OCI-LY3 (cell line): Measurements from ENCODE around the gene PLA2G6.

ENCODE experiments used
- H2AFZ ChIP-seq: fragments of 200-600, 300-600 bp; shearing (Covaris generic); 2 replicates; pipeline ENCODE4 v1.6.0; 2014; ENCODE audit warnings: antibody characterized with exemption, low read depth, low read length
- H3K27ac ChIP-seq: fragments of 200-600, 300-600 bp; sonication (generic); 2 replicates; pipeline ENCODE4 v1.5.1; 2014; ENCODE audit warnings: mild to moderate bottlenecking, low read length, moderate library complexity, mixed read lengths
- H3K27me3 ChIP-seq: fragments of 200-600, 300-600 bp; sonication (generic); 2 replicates; pipeline ENCODE4 v1.6.1; 2014; ENCODE audit warnings: low read depth, low read length, mixed read lengths
- H3K36me3 ChIP-seq: fragments of 200-600, 300-600 bp; sonication (generic); replicated peaks from 2 replicates; pipeline ENCODE3; 2014; ENCODE audit warnings: low read depth, low read length, mixed read lengths
- H3K4me1 ChIP-seq: fragments of 300-600, 200-600 bp; sonication (generic); 2 replicates; pipeline ENCODE4 v1.6.1; 2014; ENCODE audit warnings: low read length, mixed read lengths
- H3K4me2 ChIP-seq: fragments of 200-600, 300-600 bp; sonication (generic); 2 replicates; pipeline ENCODE4 v1.6.1; 2014; ENCODE audit warnings: low read length, mixed read lengths
- H3K4me3 ChIP-seq: fragments of 300-600, 200-600 bp; sonication (generic); 2 replicates; pipeline ENCODE4 v1.5.1; 2014; ENCODE audit warnings: antibody characterized with exemption, mild to moderate bottlenecking, low read length, moderate library complexity
- H3K79me2 ChIP-seq: fragments of 300-600, 200-600 bp; shearing (Covaris generic); 2 replicates; pipeline ENCODE4 v1.6.1; 2014; ENCODE audit warnings: mild to moderate bottlenecking, low read length, mixed read lengths
- H3K9ac ChIP-seq: fragments of 300-600, 200-600 bp; shearing (Covaris generic); 2 replicates; pipeline ENCODE4 v1.6.0; 2014; ENCODE audit warnings: mild to moderate bottlenecking, low read length, moderate library complexity
- H3K9me3 ChIP-seq: fragments of 200-600, 300-600 bp; shearing (Covaris generic); 2 replicates; pipeline ENCODE4 v1.6.1; 2014; ENCODE audit warnings: low read length, mixed read lengths; ENCODE audit not compliant: insufficient read depth
- H4K20me1 ChIP-seq: fragments of 200-600, 300-600 bp; sonication (generic); 2 replicates; pipeline ENCODE4 v1.6.1; 2016; ENCODE audit warnings: low read length, mixed read lengths; ENCODE audit not compliant: insufficient read depth
- EZH2phosphoT487 ChIP-seq: fragments of 200-600 bp; shearing (Covaris generic); IDR thresholded peaks from 2 replicates; pipeline ENCODE4 v1.6.1; 2018; ENCODE audit warnings: antibody characterized with exemption, mixed run types, low read depth
- TF ChIP-seq, protein P1 (sequence below): fragments of 200-600, 300-600 bp; sonication (generic); IDR thresholded peaks from 2 replicates; pipeline ENCODE4 v1.5.1; 2014; ENCODE audit warnings: antibody characterized with exemption, low read length, low read depth

PLA2G6 gene

GRCh38 chr22:38190581-38190980 lies 9.0 kb upstream of the PLA2G6 start:
- Histone ChIP-seq H3K4me3 (no peak overlapping the region), H3K27me3 (peaks cover 3% of the 10 kb centered on the region), H3K36me3 (no peaks in the 10 kb centered on the region), H3K9ac (no peak overlapping the region), H3K27ac (no peak overlapping the region), H4K20me1 (no peaks in the 10 kb centered on the region), H3K4me2 (no peak overlapping the region), H3K4me1 (peaks cover 3% of the 10 kb centered on the region; the same call in 1 of the 2 replicates), H2AFZ (no peak overlapping the region), H3K79me2 (no peaks in the 10 kb centered on the region), H3K9me3 (no peaks in the 10 kb centered on the region)
- TF ChIP-seq, protein P1, sequence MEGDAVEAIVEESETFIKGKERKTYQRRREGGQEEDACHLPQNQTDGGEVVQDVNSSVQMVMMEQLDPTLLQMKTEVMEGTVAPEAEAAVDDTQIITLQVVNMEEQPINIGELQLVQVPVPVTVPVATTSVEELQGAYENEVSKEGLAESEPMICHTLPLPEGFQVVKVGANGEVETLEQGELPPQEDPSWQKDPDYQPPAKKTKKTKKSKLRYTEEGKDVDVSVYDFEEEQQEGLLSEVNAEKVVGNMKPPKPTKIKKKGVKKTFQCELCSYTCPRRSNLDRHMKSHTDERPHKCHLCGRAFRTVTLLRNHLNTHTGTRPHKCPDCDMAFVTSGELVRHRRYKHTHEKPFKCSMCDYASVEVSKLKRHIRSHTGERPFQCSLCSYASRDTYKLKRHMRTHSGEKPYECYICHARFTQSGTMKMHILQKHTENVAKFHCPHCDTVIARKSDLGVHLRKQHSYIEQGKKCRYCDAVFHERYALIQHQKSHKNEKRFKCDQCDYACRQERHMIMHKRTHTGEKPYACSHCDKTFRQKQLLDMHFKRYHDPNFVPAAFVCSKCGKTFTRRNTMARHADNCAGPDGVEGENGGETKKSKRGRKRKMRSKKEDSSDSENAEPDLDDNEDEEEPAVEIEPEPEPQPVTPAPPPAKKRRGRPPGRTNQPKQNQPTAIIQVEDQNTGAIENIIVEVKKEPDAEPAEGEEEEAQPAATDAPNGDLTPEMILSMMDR, result no peak
- TF ChIP-seq EZH2phosphoT487, result no peak

DNA sequence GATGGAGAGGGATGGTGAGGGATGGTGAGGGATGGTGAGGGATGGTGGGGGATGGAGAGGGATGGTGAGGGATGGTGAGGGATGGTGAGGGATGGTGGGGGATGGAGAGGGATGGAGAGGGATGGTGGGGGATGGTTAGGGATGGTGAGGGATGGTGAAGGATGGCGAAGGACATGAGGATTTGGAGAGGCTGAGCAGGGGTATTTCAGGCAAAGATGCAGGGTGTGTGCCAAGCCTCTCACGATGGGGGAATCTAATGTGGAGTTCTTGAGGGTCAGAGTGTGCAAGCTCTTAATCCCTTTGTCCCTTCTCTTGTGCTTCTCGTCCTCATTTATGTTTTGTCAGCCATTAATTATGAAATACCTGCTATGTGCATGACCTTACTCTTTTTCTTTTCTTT lies 7.5 kb upstream of the PLA2G6 start:
- Histone ChIP-seq H3K27me3 (no peaks in the 10 kb centered on the region; the same call in 1 of the 2 replicates), H3K79me2 (no peaks in the 10 kb centered on the region), H3K36me3 (no peaks in the 10 kb centered on the region), H2AFZ (no peak overlapping the region), H3K4me1 (no peaks in the 10 kb centered on the region), H3K4me3 (no peak overlapping the region), H4K20me1 (no peaks in the 10 kb centered on the region), H3K9me3 (no peaks in the 10 kb centered on the region), H3K27ac (no peak overlapping the region), H3K9ac (no peak overlapping the region), H3K4me2 (no peak overlapping the region)
- TF ChIP-seq, protein P1, result no peak
- TF ChIP-seq EZH2phosphoT487, result no peak

DNA sequence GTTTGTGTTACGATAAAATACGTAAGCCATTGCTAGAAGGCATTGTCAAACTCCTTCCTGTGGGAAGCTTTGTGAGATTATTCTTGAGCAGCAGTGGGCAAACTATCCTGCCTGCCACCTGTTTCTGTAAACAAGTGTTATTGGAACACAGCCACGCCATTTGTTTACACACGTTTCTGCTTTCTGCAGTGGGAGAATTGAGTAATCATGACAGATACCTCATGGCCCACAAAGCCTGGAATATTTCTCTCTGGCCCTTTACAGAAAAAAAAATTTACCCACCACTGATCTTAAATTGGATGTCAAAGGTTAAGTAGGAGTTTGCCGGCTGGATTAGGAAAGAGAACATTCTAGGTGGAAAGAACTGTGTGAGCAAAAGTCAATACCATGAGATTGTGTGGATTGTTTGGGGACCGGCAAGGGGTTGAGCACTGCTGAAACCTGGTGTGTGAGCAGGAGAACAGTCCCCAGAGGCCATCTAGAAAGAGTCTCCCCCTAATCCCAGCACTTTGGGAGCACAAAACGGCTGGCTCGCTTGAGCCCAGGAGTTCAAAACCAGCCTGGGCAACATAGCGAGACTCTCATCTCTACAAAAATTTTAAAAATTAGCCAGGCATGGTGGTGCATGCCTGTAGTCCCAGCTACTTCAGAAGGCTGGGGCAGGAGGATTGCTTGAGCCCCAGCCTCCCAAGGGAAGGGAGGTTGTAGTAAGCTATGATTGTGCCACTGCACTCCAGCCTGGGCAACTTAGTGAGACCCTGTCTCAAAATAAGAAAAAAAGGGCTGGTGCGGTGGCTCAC lies 6.0 kb upstream of the PLA2G6 start:
- Histone ChIP-seq H3K36me3 (no peaks in the 10 kb centered on the region), H3K4me1 (no peaks in the 10 kb centered on the region), H3K4me3 (no peak overlapping the region), H3K27ac (no peak overlapping the region), H3K4me2 (no peak overlapping the region), H2AFZ (no peak overlapping the region), H3K9ac (no peak overlapping the region), H3K27me3 (no peaks in the 10 kb centered on the region; the same call in 1 of the 2 replicates), H4K20me1 (no peaks in the 10 kb centered on the region), H3K79me2 (no peaks in the 10 kb centered on the region), H3K9me3 (no peaks in the 10 kb centered on the region)
- no peak for TF ChIP-seq EZH2phosphoT487
- TF ChIP-seq, protein P1, result no peak

DNA sequence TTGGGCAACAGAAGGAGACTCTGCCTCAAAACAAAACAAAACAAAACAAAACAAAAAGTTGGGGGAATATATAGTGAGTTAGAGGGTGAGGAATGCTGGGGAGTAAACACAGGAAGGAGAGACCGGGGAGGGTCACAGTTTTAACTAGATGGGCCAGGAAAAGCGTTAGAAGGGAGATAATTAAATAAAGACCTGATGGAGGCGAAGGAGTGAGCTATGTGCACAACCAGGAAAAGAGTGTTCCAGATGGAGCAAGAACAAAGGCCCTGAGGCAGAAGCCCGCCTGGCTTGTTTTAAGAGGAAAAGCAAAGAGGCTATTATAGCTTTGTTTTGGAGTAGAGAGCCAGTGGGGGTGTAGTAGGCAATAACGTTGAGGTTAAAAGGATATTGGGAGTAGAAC lies 4.8 kb upstream of the PLA2G6 start:
- no peaks in the 10 kb centered on the region for H3K9me3 ChIP-seq

More for the DNA sequence above, 4.8 kb upstream of the PLA2G6 start:
- H3K79me2 ChIP-seq, result peaks cover under 1% of the 10 kb centered on the region; the same call in 1 of the 2 replicates
- H2AFZ ChIP-seq, result no peak overlapping the region
- H3K27me3 ChIP-seq, result no peaks in the 10 kb centered on the region; the same call in 1 of the 2 replicates
- no peak overlapping the region for H3K9ac ChIP-seq
- no peaks in the 10 kb centered on the region for H4K20me1 ChIP-seq
- TF ChIP-seq, protein P1, result no peak
- TF ChIP-seq EZH2phosphoT487, result no peak
- no peak overlapping the region for H3K4me2 ChIP-seq
- H3K36me3 ChIP-seq, result no peaks in the 10 kb centered on the region
- H3K4me3 ChIP-seq, result no peak overlapping the region
- peaks cover 4% of the 10 kb centered on the region; the same call in 1 of the 2 replicates for H3K4me1 ChIP-seq
- H3K27ac ChIP-seq, result no peak overlapping the region
